ENCODE results near the gene ABCA12.
"Not testable (repeated sequence)": the region's sequence is repeated elsewhere in the genome, so short reads cannot be mapped to it uniquely, and the experiment has no call there.

Gene ABCA12, protein sequence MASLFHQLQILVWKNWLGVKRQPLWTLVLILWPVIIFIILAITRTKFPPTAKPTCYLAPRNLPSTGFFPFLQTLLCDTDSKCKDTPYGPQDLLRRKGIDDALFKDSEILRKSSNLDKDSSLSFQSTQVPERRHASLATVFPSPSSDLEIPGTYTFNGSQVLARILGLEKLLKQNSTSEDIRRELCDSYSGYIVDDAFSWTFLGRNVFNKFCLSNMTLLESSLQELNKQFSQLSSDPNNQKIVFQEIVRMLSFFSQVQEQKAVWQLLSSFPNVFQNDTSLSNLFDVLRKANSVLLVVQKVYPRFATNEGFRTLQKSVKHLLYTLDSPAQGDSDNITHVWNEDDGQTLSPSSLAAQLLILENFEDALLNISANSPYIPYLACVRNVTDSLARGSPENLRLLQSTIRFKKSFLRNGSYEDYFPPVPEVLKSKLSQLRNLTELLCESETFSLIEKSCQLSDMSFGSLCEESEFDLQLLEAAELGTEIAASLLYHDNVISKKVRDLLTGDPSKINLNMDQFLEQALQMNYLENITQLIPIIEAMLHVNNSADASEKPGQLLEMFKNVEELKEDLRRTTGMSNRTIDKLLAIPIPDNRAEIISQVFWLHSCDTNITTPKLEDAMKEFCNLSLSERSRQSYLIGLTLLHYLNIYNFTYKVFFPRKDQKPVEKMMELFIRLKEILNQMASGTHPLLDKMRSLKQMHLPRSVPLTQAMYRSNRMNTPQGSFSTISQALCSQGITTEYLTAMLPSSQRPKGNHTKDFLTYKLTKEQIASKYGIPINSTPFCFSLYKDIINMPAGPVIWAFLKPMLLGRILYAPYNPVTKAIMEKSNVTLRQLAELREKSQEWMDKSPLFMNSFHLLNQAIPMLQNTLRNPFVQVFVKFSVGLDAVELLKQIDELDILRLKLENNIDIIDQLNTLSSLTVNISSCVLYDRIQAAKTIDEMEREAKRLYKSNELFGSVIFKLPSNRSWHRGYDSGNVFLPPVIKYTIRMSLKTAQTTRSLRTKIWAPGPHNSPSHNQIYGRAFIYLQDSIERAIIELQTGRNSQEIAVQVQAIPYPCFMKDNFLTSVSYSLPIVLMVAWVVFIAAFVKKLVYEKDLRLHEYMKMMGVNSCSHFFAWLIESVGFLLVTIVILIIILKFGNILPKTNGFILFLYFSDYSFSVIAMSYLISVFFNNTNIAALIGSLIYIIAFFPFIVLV (N-terminal part only)

DNA sequence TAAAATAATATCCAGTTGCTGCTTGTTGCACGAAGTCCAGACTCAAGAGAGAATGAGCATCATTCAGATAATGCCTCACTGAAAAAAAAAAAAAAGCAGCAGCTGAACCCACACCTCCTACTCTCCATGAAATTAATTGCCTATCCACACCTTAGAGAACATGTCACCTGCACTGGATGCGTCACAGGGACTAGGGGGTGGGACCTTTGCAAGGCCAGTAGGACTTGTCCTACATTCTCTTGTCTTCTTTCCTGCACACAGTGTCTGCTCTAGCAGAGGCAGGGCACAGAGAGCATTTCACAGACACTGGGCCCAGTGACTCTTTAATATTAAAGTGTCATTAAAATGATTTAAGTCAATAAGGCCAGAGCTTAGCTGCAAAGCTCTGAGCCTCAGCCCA, at the start of gene ABCA12:
ABCA12 (minus strand) TSS at position 148 of the 400 bp plus-strand sequence. CDS start 418 bp downstream, outside the sequence.
- no peak for DNase-seq

DNA sequence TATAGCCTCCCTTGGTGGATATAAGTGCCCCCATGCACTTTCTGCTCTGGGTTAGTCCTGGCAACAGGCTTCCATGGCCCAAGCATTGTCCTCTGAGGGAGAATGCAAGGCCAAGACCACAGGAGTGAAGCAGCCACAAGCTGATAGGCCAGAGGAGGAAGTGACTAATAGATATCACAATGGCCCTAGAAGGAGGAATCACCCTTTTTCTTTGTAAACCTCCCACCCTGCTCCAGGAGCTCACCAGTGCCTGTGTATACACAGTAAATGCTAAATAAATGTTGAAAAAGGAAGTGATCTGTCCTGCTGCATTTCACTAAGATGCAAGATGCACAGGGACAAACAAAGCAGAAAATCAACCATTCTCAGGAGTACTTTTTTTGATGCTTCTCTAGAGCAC, 49.7 kb upstream of the ABCA12 start:
- no peak for DNase-seq

DNA sequence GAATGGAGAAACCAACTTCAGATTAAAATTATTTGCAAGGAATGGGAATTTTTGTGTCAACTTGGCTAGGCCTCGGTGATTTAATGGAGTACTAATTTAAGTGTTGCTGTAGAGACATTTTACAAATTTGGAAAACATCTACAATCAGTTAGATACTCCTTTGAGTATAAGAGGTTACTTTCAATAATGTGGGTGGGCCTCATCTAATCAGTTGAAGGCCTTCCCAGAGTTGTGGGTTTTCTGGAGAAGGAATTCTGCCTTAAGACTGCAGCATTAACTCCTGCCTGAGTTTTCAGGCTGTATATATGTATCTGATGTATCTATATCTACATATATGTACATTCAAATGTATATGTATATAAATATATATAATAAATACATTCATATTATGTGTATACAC, 47.6 kb upstream of the ABCA12 start:
- DNase-seq: no peak

DNA sequence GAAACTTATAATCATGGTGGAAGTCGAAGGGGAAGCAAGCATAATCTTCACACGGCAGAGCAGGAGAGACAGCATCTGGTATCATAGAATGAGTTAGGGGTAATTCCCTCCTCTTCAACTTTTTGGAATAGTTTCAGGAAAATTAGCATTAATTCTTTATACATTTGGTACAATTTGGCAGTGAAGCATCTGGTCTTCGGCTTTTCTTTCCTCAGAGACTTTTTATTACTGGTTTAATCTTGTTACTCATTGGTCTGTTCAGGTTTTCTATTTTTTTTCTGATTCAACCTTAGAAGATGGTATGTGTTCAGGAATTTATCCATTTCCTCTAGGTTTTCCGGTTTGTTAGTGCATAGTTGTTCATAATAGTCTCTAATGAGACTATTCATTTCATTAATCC, 39.7 kb upstream of the ABCA12 start:
- DNase-seq: no peak

DNA sequence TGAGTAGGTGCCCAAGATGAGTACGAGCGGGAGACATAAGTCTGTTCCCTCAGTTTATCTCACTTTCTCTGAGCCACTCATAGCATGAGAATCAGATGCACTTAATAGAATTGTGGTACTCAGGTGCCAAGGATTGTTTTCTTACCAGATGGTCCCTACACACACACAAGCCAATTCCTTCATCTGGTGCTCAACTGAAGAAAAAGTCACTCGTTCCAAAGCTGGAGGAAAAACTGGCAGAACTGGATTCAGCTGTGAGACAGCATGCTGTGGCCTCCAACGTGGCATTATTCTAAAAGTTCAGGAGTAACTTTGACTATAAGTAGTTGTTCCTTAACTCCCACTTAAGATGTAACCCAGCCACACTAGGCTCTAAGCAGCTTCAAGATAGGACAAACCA, 33.4 kb upstream of the ABCA12 start:
- DNase-seq: no peak

DNA sequence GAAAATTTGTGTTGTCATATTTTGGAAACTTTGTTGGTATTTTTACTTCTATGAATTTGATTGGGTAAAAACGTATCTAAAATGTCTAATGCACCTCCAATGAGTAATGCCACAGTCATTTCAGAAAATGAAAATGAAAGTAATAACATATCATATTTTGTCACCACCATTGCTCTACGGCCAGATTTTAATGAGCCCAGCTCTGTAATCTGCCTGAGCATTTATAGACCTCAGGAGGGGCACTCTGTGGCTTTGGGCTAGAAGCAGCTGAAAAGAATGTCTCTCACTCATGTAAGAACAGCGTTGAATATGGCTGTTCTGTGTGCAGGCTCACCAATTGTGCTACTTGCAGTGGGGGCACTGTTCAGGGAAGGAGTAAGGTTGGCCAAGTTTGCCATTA, 32.7 kb upstream of the ABCA12 start:
- no peak for DNase-seq

DNA sequence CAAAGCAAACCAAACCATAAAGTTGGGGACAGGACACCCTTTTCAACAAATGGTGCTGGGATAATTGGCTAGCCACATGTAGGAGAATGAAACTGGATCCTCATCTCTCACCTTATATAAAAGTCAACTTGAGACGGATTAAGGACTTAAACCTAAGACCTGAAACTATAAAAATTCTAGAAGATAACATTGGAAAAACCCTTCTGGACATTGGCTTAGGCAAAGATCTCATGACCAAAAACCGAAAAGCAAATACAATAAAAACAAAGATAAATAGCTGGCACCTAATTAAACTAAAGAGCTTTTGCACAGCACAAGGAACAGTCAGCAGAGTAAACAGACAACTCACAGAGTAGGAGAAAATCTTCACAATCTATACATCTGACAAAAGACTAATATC, 28.1 kb upstream of the ABCA12 start:
- DNase-seq: not testable (repeated sequence)

DNA sequence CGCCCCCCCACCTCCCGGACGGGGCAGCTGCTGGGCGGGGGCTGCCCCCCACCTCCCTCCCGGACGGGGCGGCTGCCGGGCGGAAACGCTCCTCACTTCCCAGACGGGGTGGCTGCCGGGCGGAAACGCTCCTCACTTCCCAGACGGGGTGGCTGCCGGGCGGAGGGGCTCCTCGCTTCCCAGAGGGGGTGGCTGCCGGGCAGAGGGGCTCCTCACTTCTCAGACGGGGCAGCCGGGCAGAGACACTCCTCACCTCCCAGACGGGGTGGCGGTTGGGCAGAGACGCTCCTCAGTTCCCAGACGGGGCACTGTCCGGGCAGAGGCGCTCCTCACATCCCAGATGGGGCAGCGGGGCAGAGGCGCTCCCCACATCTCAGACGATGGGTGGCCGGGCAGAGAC, 24.9 kb upstream of the ABCA12 start:
- DNase-seq: not testable (repeated sequence)

DNA sequence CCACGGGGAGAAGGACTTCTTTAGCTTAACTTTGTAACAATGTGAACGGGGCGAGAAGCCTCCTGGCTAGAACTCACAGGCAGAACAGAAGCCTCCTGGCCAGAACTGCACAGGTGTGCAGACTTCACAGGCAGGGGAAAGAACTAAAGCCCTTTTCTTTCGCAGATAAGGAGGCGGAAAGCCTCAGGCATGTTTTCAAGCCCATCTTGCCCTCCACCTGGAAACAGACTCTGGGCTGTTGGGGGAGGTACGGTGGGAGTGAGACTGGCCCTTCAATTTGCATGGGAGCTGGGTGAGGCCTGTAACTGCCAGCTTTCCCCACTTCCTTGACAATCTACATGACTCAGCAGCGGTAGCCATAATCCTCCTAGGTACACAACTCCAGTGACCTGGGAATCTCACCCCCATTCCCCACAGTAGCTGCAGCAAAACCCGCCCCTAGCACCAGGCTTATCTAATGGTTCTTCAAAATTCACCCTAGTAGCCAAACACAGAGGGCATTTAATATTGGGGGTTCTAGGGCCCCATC, 22.9 kb upstream of the ABCA12 start:
- DNase-seq: no peak

DNA sequence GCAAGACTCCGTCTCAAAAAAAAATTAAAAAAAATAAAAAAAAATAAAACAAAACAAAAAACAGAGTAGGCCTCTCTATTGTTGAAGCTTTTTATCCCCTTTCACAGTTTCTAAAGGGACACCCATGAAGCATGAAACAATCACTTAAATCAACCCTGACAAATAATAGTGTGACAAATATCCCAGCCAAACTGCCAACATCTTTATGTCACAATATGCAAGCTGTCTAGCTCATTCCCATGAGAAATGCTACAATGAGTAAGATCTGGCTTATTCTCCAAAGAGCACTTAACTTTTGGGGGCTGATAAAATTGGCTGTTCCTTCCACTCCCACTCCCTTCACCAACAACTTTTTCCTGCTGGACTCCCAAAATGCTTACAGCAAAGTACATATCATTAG, 21.7 kb upstream of the ABCA12 start:
- no peak for DNase-seq

DNA sequence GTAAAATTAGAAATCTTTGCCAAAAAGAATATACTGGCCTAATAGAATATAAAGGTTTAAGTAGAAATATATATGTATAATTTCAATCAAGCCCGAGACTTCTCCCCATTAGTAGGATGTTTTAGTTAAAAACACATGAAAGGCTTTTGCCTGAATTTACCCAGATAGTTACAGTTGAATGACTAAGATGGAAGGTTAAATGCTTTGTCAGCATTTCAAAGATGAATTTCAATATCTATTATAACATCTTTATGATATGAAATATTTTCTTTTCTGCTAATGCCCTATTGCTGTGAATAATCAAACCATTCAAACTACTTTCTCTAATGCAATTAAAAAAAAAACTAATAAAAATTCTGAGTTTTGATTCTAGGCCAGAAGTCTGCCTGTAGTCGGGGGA, 18.0 kb upstream of the ABCA12 start:
- no peak for DNase-seq

DNA sequence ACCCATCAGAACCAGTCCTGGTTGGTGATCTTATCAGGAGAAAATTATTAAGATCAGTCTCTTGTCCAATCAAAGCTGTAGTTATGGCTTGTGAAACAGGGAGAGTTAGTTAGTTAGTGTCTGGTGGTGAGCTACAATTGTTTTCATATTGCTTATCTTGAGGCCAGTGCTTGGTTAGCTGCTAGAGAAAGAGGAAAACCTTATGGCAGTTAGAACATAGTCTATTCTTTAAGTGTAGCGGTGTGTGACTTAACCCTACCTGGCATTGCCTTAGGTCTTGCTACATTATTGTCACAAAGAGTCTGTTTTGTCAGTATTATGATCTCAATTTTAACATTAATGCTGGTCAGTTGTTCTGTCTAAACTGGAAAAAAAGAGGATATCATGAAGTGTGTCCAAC, 11.5 kb upstream of the ABCA12 start:
- DNase-seq: no peak

DNA sequence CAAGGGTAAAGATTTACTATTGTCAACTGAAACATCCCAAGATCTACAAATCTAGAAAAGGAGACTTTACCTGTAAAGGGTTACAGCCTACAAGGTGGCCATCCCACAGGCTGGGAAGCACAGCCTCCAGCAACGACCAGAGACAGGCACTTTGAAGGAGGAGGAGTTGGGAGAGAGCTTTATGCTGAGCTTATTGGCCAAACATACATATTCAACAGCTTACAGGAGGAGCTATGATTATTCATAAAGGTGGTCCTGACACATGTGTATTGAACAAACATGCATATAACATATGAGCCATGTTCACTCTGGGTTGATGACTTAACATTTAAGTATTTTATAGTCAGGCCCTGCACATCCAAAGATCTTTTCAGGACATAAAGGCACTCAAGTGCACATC, 11.1 kb upstream of the ABCA12 start:
- no peak for DNase-seq

DNA sequence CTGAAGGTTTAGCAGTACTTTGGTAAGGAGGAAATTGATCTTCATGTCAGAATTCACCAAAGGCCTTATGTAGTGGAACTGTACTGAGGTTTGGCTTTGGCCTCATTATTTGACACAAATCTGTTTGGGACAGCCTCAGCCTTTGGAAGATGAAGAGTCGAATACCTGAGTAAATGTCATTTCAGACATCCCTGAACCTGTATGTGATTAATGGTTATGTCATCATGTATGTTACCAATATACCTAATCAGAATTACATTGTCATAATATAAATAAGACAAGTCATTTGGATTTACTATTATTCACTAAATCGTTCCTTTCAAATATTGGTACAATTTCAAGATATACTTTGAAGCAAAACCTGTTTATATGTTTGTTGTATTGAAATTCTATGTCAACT, 10.6 kb upstream of the ABCA12 start:
- DNase-seq: no peak

DNA sequence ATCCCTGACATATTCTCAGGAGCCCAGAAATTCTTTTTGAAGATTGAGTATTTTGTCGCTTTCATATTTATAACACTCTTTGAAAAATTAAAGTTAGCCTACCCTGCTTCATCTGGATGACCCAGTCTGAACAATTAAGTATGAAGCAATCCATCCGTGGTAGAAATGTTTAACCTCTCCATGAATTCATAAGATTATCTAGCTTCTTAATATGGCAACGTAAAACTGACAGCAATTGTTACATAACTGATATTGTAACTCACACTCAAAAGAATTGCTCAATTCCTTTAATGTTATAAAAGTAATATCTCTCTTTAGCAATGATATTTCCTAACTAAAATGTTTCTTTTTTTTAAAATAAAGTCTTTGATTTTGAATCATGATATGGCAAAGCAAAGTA, 7.2 kb upstream of the ABCA12 start:
- DNase-seq: no peak

DNA sequence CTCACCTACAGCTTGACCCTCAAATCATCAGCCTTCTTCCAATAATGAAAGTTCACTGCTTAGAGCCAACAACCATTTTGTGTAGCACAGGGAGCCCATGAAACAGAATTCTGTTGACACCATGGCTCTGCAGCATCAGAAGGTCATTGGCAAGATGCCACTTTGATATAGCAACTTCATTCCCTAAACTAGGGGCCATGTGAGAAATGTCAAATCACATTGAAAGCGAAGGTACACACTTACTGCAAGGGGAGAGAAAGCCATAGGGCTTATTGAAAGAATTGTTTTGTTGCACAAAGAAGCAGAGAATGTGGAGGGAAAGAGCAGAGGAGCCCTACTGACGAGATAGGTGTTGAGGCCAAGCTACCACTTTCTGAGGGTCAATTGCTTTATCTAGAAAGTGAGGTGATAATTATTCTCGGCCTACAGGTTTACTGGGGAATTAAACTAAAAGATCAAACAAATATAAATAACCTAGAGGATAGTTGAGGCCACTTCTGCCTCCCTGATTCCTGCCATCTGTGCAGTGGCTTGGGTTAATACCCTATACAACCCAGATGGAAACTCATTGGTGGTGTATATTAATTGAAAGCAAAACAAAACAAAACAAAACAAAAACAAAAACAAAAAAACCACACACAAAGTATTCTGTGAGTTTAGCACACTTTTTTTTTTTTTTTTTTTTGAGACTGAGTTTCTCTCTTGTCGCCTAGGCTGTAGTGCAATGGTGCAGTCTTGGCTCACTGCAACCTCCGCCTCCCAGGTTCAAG, 5.9 kb upstream of the ABCA12 start:
- no peak for DNase-seq

DNA sequence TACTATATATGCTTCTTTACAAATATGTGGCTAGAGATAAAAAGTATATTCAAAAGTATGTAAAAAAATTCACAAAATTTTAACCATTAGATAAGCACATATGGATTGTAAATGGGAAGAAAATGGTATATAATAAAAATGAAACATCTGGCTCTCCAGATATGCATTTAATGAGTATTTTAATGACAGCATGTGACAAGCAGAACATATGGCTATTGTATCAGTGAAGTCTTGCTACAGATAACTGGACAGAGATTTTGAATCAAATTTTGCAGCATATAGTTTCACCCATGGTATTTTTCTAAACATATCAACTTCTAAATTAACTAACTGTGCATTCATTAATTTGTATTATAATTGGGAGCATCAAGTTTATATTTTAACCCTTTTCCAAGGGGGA, 5.0 kb upstream of the ABCA12 start:
- DNase-seq: no peak

DNA sequence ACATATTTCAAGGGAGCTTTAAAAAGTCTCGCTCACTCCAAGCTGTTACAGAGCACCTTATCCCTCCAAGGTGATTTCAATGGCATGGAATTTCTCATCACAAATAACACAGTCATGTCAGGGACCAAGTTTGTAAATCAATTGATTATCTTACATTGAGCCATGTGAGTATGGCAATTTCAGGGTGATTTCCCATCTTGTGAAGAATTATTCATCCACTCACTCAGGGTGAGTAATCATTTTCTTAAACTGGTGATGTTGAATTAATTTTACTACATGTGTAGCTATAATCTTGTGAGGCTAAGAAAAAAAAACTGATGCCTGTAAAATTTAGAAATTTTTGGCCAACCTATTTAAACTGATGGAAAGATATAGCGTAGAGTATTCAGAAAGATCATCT, 3.3 kb upstream of the ABCA12 start:
- DNase-seq: no peak

DNA sequence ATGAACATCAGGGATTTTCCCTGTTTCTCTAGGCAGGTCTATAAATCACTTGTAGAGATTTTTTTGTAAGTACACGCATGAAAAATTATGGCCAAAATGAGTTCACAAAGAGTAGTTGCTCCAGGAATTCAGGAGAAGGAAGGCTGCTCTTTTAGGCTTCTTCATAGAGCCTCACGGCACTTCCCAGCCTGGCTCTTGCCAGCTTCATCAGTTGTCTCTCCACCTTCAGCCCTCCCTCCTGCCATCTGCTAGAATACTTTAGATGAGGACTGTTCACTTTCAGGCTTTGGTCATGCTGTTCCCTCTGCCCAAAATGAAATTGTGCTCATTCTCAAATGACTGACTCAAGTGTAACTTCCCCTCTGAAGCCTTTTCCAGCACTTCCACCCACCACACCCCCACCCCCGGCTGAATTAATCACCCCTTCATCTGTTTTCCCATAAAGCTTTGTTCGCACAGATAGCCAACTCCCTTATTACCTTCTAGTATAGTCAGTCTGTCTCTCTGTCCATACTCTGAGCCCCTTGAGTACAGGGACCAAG, 1.8 kb upstream of the ABCA12 start:
- no peak for DNase-seq

DNA sequence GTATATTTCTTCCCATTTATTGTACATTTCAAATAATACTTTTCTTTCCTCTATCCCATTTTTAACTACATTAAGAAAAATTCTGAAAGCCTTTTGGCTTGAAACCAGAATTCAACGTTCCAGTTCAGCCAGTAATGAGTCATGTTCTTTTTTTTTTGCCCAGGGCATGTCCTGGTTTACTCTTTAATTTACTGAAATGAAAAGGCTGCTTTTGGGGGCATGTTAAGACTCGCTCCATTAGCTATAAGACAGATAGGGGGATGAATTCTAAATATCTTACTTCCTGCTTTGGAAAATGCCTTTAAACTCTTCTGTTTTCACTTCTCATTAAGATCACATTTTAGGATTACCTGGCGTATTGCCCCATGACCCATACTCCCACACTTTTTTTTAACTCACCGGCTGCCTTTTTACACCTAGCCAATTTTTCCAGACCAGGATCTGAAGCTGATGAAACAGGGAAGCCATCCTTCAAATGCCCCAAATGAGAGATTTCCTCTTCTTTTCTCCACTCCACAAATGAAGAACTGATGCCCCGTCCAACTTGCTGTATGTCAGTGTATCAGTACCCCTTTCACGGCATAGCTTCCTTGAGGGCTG, 585 bp downstream of the ABCA12 start:
- DNase-seq: no peak

DNA sequence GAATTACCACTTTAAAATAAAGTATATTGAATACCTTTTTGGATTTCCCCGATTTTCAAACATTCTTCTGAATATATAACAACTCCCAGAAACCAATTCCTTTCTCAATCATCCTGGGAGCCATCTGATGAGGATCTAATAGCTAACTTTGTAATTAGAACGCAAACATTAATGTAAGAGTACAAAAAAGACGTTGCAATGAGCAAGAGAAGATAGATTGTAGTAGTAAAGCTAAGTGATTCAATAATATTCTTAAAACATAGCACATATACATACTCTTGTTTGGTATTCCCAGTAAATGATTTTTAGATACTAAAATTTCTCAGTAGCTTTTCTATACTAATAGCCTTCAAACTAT, 1.1 kb downstream of the ABCA12 start:
- no peak for DNase-seq

All from activated CD4-positive, alpha-beta T cell treated with anti-CD3 and anti-CD28 coated beads, Interleukin-2, amount 50 U/mL, for 4 hours (primary cell).